ENCODE data around the gene STK10.

DNA sequence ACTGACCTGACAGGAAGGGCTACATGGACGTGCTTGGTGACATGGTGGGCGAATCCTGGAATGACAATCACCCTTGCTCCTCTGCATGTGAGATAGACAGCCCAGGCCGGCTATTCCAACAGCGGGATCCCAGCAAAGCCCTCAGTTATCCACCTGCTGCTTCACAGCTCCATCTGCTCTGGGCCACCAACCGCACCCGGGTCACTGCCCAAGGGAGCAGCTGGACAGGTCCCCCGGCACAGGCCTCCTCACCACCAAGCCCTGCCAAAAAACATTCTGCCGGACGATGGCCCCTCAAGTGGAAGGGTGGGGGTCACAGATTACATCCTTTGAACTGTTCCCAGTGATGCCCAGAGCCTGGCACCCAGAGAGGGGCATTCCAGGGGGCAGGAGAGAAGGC is 39.6 kb downstream of the STK10 start:
- TF ChIP-seq, protein P1, sequence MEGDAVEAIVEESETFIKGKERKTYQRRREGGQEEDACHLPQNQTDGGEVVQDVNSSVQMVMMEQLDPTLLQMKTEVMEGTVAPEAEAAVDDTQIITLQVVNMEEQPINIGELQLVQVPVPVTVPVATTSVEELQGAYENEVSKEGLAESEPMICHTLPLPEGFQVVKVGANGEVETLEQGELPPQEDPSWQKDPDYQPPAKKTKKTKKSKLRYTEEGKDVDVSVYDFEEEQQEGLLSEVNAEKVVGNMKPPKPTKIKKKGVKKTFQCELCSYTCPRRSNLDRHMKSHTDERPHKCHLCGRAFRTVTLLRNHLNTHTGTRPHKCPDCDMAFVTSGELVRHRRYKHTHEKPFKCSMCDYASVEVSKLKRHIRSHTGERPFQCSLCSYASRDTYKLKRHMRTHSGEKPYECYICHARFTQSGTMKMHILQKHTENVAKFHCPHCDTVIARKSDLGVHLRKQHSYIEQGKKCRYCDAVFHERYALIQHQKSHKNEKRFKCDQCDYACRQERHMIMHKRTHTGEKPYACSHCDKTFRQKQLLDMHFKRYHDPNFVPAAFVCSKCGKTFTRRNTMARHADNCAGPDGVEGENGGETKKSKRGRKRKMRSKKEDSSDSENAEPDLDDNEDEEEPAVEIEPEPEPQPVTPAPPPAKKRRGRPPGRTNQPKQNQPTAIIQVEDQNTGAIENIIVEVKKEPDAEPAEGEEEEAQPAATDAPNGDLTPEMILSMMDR (conservative IDR thresholded peaks at IDR 0.05 in 1 of 2, IDR thresholded peaks at IDR 0.05 in 1 of 2; ENCODE audit: extremely low read depth in 1 of 2, insufficient read depth in 1 of 2, low read depth in 1 of 2, low read length in 2 of 2), result no peak
- TF ChIP-seq EZH2 (IDR thresholded peaks at IDR 0.05; ENCODE audit: borderline replicate concordance, low read length), result no peak
